AML-193 (cell line): Measurements from ENCODE around the gene SSMEM1.
"Not testable (repeated sequence)": the region's sequence is repeated elsewhere in the genome, so short reads cannot be mapped to it uniquely, and the experiment has no call there.

Experiments used
- DNase-seq, 2 experiments: peaks; one replicate each; lab custom pipeline; 2025; lab: John Stamatoyannopoulos, UW

Gene SSMEM1

GRCh38 chr7:130246491-130246890 lies 38.8 kb downstream of the SSMEM1 start:
- not testable (repeated sequence) for DNase-seq

GRCh38 chr7:130248842-130249241 lies 41.2 kb downstream of the SSMEM1 start:
- DNase-seq: not testable (repeated sequence)

GRCh38 chr7:130249626-130250025 lies 42.0 kb downstream of the SSMEM1 start:
- DNase-seq: not testable (repeated sequence)

- no peak for DNase-seq
Observed at GRCh38 chr7:130254555-130254954, 46.9 kb downstream of the SSMEM1 start.

GRCh38 chr7:130256704-130257103 lies 49.0 kb downstream of the SSMEM1 start:
- DNase-seq: no peak

GRCh38 chr7:130258494-130259078 lies 50.9 kb downstream of the SSMEM1 start:
- DNase-seq: no peak

GRCh38 chr7:130262448-130262847 lies 54.8 kb downstream of the SSMEM1 start:
- no peak for DNase-seq

- no peak for DNase-seq
Observed at GRCh38 chr7:130263130-130263529, 55.5 kb downstream of the SSMEM1 start.
